ENCODE data around the gene THAP8. TPM values are rescaled to one million over a fixed set of nuclear protein-coding genes. Genes with fewer than 3 reads are reported as not detected.
"Not testable (repeated sequence)": the region's sequence is repeated elsewhere in the genome, so short reads cannot be mapped to it uniquely, and the experiment has no call there.

THAP8 gene
- total RNA-seq, 2 experiments from 2014 or later = 6.1 to 7.0 TPM

DNA sequence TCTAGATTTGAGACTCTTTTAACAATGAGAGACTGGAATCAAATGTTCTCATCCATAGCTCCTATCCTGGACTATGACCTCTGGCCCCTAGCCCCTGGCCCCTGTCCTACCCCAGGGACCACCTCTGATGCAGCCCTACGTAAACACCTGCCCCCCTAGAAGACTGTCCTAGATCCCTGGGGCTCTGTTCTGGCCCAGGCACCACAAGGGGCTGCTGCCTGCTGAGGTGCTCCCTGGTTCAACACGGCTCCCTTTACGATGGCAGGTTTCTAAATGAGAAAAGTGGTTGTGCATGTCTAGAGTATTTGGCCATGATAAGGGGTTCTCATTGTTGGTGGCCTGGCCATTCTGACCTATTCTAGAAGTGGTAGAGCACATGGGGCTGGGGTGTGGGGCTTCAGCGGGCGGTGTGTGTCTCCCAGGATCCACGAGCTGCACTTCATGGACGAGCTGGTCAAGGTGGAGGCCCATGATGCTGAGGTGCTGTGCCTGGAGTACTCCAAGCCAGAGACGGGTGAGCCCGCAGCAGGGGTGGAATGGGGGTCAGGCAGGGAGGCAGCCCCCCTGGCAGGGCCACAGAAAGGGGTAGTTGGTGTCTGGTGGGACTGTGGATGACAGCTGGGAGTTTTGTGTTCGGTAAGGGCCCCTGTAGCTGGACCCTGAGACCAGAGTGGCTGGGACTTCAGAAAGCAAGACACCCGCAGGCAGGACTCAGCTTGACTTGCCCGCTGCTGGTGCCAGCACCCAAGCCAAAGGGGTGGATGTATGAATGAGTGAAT, 30.3 kb upstream of the THAP8 start:
- ChIA-PET POLR2A (interaction anchor here (0.5 kb wide), 1 partner anchor 434 kb away, joined by 3 read pairs; no protein-coding TSS in a partner anchor), CTCF (interaction anchor here (0.8 to 1.2 kb wide), 2 partner anchors 31 to 65 kb away, joined by 3 read pairs; partner anchors contain the start of genes POLR2I and TBCB)
- H3K9me3 Mint-ChIP-seq = no peaks in the 10 kb centered on the region
- no peak overlapping the region for H3K27ac Mint-ChIP-seq
- H3K4me1 Mint-ChIP-seq = no peaks in the 10 kb centered on the region
- peaks cover 62% of the 10 kb centered on the region for H3K36me3 Mint-ChIP-seq (ENCODE audit: low read depth)
- H3K27me3 Mint-ChIP-seq = no peaks in the 10 kb centered on the region
- no peak for DNase-seq
- H3K4me3 Mint-ChIP-seq = no peak overlapping the region

DNA sequence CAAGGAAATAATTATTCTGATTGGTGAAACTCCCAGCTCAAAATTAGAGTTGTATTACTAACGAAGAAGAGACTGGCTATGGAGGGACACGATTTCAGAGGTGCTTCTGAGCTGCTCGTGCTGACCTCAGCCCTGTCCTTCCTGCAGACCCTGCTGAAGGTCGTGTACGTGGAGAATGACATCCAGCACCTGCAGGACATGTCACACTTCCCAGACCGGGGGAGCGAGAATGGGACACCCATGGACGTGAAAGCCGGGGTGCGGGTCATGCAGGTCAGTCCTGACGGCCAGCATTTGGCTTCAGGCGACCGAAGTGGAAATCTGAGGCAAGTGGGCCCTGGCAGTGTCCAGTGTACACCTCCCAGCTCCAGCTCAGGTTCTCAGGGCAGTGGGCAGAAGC, 28.8 kb upstream of the THAP8 start:
- Mint-ChIP-seq H3K4me1 (no peaks in the 10 kb centered on the region), H3K4me3 (no peak overlapping the region), H3K27ac (no peak overlapping the region), H3K9me3 (no peaks in the 10 kb centered on the region), H3K36me3 (ENCODE audit: low read depth) (peaks cover 61% of the 10 kb centered on the region), H3K27me3 (no peaks in the 10 kb centered on the region)
- ChIA-PET CTCF (no interaction called here), POLR2A (no interaction called here)
- no peak for DNase-seq

DNA sequence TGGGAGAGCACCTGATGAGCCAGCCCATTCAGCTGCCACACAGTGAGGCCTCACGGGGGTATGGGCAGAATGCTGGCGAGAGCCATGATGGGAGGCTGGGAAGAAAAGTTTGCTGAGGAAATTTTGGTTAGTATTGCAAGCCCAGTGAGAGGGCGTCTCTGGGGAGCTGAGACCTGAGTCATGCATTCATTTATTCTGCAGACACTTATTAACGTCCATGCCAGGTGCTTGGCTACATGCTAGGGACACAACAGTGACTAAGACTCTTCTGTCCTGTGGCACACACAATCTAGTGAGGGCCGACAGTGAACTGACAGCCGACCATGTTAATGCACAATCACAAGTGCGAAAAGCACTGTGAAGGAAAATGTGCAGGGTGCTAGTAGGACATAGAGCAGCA, 27.8 kb upstream of the THAP8 start:
- no peak overlapping the region for H3K4me3 Mint-ChIP-seq
- ChIA-PET CTCF (no interaction called here), POLR2A (no interaction called here)
- peaks cover 62% of the 10 kb centered on the region for H3K36me3 Mint-ChIP-seq (ENCODE audit: low read depth)
- no peak for DNase-seq
- H3K4me1 Mint-ChIP-seq = no peaks in the 10 kb centered on the region
- H3K27ac Mint-ChIP-seq = no peak overlapping the region
- no peaks in the 10 kb centered on the region for H3K9me3 Mint-ChIP-seq
- H3K27me3 Mint-ChIP-seq = no peaks in the 10 kb centered on the region

DNA sequence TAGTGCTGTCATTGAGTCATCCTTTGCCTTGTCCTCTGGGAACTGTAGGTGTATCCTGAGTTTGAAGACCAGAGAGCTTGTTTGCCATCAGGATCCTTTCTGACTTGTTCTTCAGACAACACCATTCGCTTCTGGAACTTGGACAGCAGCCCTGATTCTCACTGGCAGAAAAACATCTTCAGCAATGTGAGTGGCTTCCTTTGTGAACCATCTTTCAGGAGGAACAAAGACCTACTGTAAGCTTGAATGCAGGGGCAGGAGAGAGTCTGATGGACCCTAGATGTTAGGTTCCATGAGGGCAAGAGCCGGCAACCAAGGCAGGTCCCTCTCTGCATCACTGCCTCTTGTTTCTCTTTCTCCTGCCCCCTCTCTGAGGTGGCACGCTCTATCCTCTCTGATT, 27.3 kb upstream of the THAP8 start:
- H3K27ac Mint-ChIP-seq = no peak overlapping the region
- no peaks in the 10 kb centered on the region for H3K27me3 Mint-ChIP-seq
- ChIA-PET POLR2A (no interaction called here), CTCF (no interaction called here)
- H3K4me1 Mint-ChIP-seq = no peaks in the 10 kb centered on the region
- H3K9me3 Mint-ChIP-seq = no peaks in the 10 kb centered on the region
- H3K36me3 Mint-ChIP-seq (ENCODE audit: low read depth) = peaks cover 61% of the 10 kb centered on the region
- no peak for DNase-seq
- no peak overlapping the region for H3K4me3 Mint-ChIP-seq

DNA sequence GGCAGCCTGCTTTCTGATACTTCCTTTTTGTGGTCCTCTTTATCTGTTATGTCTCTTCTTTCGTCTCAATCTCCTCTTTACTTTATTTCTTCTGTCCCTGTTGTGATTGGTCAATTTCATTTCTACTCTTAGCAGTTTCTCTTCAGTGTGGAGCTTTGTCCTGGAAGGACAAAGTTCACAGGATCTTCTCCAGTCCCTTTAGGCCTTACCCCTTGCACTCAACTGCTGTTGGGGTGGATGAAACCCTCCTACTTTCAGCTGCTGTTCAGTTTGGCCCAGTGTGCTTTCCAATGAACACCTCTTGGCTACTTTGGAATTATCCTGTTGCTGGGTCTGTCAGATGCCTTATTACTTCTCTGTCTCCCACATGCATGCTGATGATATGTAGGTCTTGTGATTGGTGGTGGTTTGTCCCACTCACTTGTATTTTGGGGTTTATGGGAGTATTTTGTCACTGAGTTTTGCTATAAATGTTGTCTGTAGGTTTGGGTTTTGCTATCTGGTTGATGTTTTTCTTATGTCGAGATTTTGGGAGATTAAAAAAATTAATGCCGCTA, 25.4 kb upstream of the THAP8 start:
- ChIA-PET CTCF (interaction anchor here (1.2 kb wide), 1 partner anchor 13 kb away, joined by 4 read pairs; no protein-coding TSS in a partner anchor), POLR2A (no interaction called here)
- Mint-ChIP-seq H3K4me1 (no peaks in the 10 kb centered on the region), H3K27me3 (no peaks in the 10 kb centered on the region), H3K27ac (no peak overlapping the region), H3K36me3 (ENCODE audit: low read depth) (peaks cover 54% of the 10 kb centered on the region), H3K9me3 (no peaks in the 10 kb centered on the region), H3K4me3 (no peak overlapping the region)
- no peak for DNase-seq

DNA sequence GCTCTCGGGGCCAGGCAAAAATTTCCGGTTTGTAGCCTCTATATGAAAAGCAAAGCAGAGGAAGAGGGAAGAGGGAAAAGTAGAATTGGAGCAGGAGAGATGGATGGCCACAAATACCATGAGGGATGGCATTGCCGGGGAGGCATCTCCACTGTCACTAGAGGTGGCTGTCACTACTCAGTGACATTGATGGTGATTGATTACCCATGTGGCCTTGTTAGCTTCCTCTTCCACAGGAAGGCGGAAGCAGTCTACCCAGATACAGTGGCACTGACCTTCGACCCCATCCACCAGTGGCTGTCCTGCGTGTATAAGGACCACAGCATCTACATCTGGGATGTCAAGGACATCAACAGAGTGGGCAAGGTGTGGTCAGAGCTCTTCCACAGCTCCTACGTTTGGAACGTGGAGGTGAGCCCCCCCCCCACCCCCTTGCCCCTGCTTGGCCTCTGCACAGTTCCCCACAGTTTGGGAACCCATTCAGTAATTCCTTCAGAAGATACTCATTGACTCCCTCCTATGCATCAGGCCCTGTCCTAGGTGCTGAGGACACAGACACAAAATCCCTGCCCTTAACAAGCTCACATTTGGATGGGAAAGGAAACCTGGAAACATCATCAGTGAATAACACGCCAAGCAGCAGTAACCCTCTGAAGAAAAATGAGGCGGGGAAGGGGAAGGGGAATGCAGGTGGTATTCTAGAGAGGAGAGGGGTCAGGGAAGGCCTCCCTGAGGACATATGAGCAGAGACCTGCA, 19.2 kb upstream of the THAP8 start:
- Mint-ChIP-seq H3K9me3 (no peaks in the 10 kb centered on the region), H3K27ac (no peak overlapping the region), H3K4me3 (no peak overlapping the region), H3K4me1 (no peaks in the 10 kb centered on the region), H3K36me3 (ENCODE audit: low read depth) (peaks cover 48% of the 10 kb centered on the region), H3K27me3 (no peaks in the 10 kb centered on the region)
- CTCF ChIA-PET = no interaction called here
- POLR2A ChIA-PET = no interaction called here
- no peak for DNase-seq

DNA sequence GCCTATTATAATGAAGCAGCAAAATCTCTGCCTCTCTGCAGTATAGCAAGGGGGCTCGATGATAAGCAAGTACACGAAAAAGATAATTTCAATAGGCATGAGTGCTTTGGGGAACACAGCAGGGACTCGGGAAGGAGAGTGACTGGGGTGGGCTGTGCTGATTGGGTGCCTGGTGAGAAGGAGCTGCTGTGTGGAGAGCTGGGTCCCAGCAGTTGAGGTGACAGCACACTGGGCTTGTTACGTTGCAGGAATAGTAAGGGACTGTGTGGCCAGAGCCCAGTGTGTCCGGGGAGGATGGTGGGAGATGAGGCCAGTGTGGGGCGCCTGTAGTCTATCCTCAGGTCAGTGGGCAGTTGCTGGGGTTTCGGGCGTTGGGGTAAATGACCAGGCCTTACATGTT, 18.0 kb upstream of the THAP8 start:
- no peak overlapping the region for H3K4me3 Mint-ChIP-seq
- no peaks in the 10 kb centered on the region for H3K4me1 Mint-ChIP-seq
- H3K9me3 Mint-ChIP-seq = no peaks in the 10 kb centered on the region
- no peak overlapping the region for H3K27ac Mint-ChIP-seq
- H3K27me3 Mint-ChIP-seq = no peaks in the 10 kb centered on the region
- ChIA-PET POLR2A (no interaction called here), CTCF (interaction anchor here (0.7 kb wide), 1 partner anchor 10 kb away, joined by 3 read pairs; no protein-coding TSS in a partner anchor)
- peaks cover 55% of the 10 kb centered on the region for H3K36me3 Mint-ChIP-seq (ENCODE audit: low read depth)
- DNase-seq = no peak

DNA sequence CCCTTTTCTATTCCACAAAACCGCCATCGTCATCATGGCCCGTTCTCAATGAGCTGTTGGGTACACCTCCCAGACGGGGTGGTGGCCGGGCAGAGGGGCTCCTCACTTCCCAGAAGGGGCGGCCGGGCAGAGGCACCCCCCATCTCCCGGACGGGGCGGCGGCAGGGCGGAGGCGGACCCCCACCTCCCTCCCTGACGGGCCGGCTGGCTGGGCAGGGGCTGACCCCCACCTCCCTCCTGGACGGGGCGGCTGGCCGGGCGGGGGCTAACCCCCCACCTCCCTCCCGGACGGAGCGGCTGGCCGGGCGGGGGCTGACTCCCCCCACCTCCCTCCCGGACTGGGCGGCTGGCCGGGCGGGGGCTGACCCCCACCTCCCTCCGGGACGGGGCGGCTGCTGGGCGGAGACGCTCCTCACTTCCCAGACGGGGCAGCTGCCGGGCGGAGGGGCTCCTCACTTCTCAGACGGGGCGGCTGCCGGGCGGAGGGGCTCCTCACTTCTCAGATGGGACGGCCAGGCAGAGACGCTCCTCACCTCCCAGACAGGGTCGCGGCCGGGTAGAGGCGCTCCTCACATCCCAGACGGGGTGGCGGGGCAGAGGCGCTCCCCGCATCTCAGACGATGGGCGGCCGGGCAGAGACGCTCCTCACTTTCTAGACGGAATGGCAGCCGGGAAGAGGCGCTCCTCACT, 14.9 kb upstream of the THAP8 start:
- H3K9me3 Mint-ChIP-seq, H3K27me3 Mint-ChIP-seq, H3K4me1 Mint-ChIP-seq, H3K4me3 Mint-ChIP-seq, H3K27ac Mint-ChIP-seq, DNase-seq, POLR2A ChIA-PET, CTCF ChIA-PET: not testable (repeated sequence)
- H3K36me3 Mint-ChIP-seq (ENCODE audit: low read depth) = peaks cover 55% of the 10 kb centered on the region

DNA sequence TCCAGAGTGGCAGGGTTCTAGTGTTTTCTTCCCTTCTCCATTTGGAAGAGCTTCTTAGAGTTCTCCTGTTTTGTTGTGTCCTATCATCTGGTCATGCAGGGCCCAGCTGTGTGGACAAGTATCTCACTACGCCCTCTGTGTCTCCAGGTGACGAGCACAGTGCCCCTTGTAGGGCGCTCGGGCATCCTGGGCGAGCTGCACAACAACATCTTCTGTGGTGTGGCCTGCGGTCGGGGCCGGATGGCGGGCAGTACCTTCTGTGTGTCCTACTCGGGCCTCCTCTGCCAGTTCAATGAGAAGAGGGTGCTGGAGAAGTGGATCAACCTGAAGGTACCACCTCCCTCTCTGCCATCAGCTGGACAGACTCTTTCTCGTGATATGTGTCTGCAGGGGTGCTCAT, 13.6 kb upstream of the THAP8 start:
- no peaks in the 10 kb centered on the region for H3K9me3 Mint-ChIP-seq
- no peak overlapping the region for H3K27ac Mint-ChIP-seq
- POLR2A ChIA-PET = no interaction called here
- no peak overlapping the region for H3K4me3 Mint-ChIP-seq
- no peaks in the 10 kb centered on the region for H3K4me1 Mint-ChIP-seq
- H3K27me3 Mint-ChIP-seq = no peaks in the 10 kb centered on the region
- peaks cover 53% of the 10 kb centered on the region for H3K36me3 Mint-ChIP-seq (ENCODE audit: low read depth)
- CTCF ChIA-PET = interaction anchor here (0.9 to 1.7 kb wide), 3 partner anchors 11 to 38 kb away, joined by 3 to 4 read pairs (median 3); no protein-coding TSS in a partner anchor
- no peak for DNase-seq

DNA sequence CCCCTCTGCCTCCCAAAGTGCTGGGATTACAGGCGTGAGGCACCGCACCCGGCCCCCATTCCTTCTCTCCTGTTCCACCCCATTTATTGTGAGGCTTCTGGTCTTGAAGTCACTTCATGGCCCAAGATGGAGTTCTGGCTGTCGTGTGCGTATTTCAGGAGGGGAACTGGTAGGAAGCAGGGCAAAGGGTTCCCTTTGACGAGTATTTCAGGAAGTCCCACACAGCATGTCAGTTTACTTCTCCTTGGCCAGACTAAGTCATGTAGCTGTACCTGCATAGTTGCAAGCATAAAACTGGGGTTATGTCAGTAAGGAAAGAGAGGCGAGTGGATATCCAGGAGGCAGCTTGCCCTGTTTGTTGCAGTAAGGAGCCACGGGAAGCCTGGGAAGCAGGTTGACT, 10.7 kb upstream of the THAP8 start:
- no peak overlapping the region for H3K27ac Mint-ChIP-seq
- H3K9me3 Mint-ChIP-seq = no peaks in the 10 kb centered on the region
- no peak for DNase-seq
- no peaks in the 10 kb centered on the region for H3K27me3 Mint-ChIP-seq
- H3K36me3 Mint-ChIP-seq (ENCODE audit: low read depth) = peaks cover 46% of the 10 kb centered on the region
- ChIA-PET POLR2A (no interaction called here), CTCF (no interaction called here)
- H3K4me3 Mint-ChIP-seq = no peak overlapping the region
- H3K4me1 Mint-ChIP-seq = no peaks in the 10 kb centered on the region

DNA sequence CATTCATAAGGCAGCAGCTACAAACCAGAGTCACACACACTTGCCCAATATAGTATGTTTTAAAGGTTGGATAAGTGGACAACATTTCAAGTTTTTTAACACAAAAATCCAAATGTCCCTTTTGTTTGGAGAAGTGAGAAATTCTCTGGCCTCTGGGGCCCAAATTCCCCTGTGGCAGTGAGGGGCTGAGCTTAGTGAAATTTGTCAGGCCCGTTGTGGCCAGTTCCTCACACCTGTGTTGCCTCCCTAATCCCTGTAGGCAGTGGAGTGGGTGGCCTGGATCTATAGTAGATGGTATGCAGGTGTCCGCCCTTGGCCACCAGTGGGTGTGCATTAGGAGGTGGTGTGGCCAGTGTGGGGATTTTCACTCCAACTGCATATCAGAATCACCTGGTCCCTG, 7.3 kb upstream of the THAP8 start:
- peaks cover 48% of the 10 kb centered on the region for H3K36me3 Mint-ChIP-seq (ENCODE audit: low read depth)
- no peak for DNase-seq
- H3K27me3 Mint-ChIP-seq = no peaks in the 10 kb centered on the region
- no peak overlapping the region for H3K4me3 Mint-ChIP-seq
- POLR2A ChIA-PET = interaction anchor here (0.7 to 1.1 kb wide), 2 partner anchors 54 to 93 kb away, joined by 3 to 4 read pairs; partner anchors contain the start of gene POLR2I
- H3K4me1 Mint-ChIP-seq = peaks cover 16% of the 10 kb centered on the region
- CTCF ChIA-PET = interaction anchor here (0.6 to 1.3 kb wide), 5 partner anchors 11 to 126 kb away, joined by 3 to 7 read pairs (median 3); no protein-coding TSS in a partner anchor
- H3K27ac Mint-ChIP-seq = no peak overlapping the region
- H3K9me3 Mint-ChIP-seq = no peaks in the 10 kb centered on the region

DNA sequence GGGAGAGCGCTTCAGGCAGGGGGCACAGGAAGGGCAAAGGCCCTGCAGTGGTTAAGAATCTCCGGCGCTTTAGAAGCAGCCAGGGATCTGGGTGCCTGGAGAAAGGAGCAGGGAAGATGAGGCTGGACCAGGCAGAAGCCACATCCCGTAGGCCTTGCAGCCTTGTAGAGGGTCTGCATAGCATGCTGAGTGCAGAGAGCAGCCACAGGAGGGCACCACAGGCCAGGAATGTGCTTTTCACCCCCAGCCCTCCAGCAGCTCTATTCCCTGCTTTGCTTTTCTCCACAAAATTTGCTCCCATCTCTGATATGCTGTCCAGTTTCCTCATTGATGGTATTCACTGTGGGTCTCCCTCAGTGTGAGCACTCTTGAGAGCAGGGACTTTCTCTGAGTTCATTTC, 6.3 kb upstream of the THAP8 start:
- H3K4me1 Mint-ChIP-seq = peaks cover 24% of the 10 kb centered on the region
- CTCF ChIA-PET = interaction anchor here (0.5 to 1.3 kb wide), 3 partner anchors 10 to 403 kb away, joined by 3 to 7 read pairs (median 3); no protein-coding TSS in a partner anchor
- peak; percentile 12 for DNase-seq
- no peaks in the 10 kb centered on the region for H3K27me3 Mint-ChIP-seq
- H3K36me3 Mint-ChIP-seq (ENCODE audit: low read depth) = peaks cover 47% of the 10 kb centered on the region
- no peak overlapping the region for H3K4me3 Mint-ChIP-seq
- no peaks in the 10 kb centered on the region for H3K9me3 Mint-ChIP-seq
- H3K27ac Mint-ChIP-seq = no peak overlapping the region
- POLR2A ChIA-PET = interaction anchor here (0.6 kb wide), 1 partner anchor 36 kb away, joined by 3 read pairs; no protein-coding TSS in a partner anchor
